ENCODE measurements around the gene COBL. TPM values are rescaled to one million over a fixed set of nuclear protein-coding genes. Genes with fewer than 3 reads are reported as not detected.

The COBL gene
- total RNA-seq, 3 donors from 2014 or later (not counting 1 experiment from before 2014, with no cell fraction given): not detected

GRCh38 chr7:50980411-50980810 is 336.2 kb downstream of the COBL start:
- no peak overlapping the region for H3K4me3 ChIP-seq (ENCODE audit: low read length)
- no peak overlapping the region for H3K27ac Mint-ChIP-seq
- no peaks in the 10 kb centered on the region for H3K36me3 ChIP-seq (ENCODE audit: control insufficient read depth, insufficient read depth, low read length)
- no peaks in the 10 kb centered on the region for H3K36me3 Mint-ChIP-seq
- H3K4me1 ChIP-seq (ENCODE audit: control insufficient read depth, insufficient read depth, low read length): no peaks in the 10 kb centered on the region
- H3K27ac ChIP-seq (ENCODE audit: low read length): no peak overlapping the region
- no peaks in the 10 kb centered on the region for H3K4me1 Mint-ChIP-seq
- H3K4me3 Mint-ChIP-seq: no peak overlapping the region
- H3K27me3 Mint-ChIP-seq (ENCODE audit: low read depth in 2 of 2): no peaks in the 10 kb centered on the region
- no peaks in the 10 kb centered on the region for H3K9me3 ChIP-seq (ENCODE audit: control insufficient read depth, insufficient read depth, low read length)
- no peak for TF ChIP-seq CTCF (IDR thresholded peaks at IDR 0.05)
- no peaks in the 10 kb centered on the region for H3K27me3 ChIP-seq (ENCODE audit: control insufficient read depth, insufficient read depth, low read length)
- DNase-seq: no peak
- peaks cover 0 to 2% of the 10 kb centered on the region in 2 donors for H3K9me3 Mint-ChIP-seq
- intact Hi-C loops (cut with micrococcal nuclease): no loop called here
- 100% methylated on average over 2 of the region's 3 CpGs for WGBS (ENCODE audit: insufficient coverage)
- no peak for ATAC-seq

DNA sequence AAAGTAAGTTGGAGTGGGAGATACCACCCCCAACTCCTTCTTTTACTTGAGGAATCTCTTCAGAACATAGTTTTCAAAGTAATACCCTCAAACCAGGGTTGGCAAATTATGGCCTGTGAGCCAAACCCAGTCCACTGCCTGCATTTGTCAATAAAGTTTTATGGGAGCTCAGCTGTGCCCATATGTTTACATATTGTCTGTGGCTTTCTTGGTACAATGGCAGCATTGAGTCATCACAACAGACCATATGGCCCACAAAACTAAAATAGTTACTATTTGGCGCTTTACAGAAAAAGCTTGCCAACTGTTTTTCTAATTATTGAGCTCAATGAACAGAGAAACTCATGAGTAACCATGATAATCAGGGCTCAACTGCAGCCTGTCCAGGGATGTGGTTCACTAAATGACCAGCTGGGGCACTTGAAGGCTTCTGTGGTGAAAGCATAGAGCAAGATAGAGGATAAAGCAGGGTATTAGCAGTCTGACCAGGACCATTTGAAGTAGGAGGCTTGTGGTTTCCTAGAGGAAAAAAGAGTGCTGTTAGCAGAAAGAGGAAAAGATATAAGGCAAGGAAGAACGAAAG is 337.9 kb downstream of the COBL start:
- H3K27ac ChIP-seq (ENCODE audit: low read length): no peak overlapping the region
- TF ChIP-seq CTCF (IDR thresholded peaks at IDR 0.05): no peak
- Mint-ChIP-seq H3K9me3 (peaks cover 0 to 2% of the 10 kb centered on the region in 2 donors), H3K4me3 (no peak overlapping the region), H3K27me3 (ENCODE audit: low read depth in 2 of 2) (no peaks in the 10 kb centered on the region), H3K27ac (no peak overlapping the region), H3K4me1 (peaks cover 0 to 6% of the 10 kb centered on the region in 2 donors), H3K36me3 (no peaks in the 10 kb centered on the region)
- ATAC-seq (no peak), DNase-seq (no peak)
- H3K4me3 ChIP-seq (ENCODE audit: low read length): no peak overlapping the region
- H3K36me3 ChIP-seq (ENCODE audit: control insufficient read depth, insufficient read depth, low read length): no peaks in the 10 kb centered on the region
- intact Hi-C loops (cut with micrococcal nuclease): no loop called here
- 95% methylated on average over 1 of the region's 2 CpGs for WGBS (ENCODE audit: insufficient coverage)
- H3K4me1 ChIP-seq (ENCODE audit: control insufficient read depth, insufficient read depth, low read length): no peaks in the 10 kb centered on the region
- no peaks in the 10 kb centered on the region for H3K27me3 ChIP-seq (ENCODE audit: control insufficient read depth, insufficient read depth, low read length)
- no peaks in the 10 kb centered on the region for H3K9me3 ChIP-seq (ENCODE audit: control insufficient read depth, insufficient read depth, low read length)

- no peak overlapping the region for H3K27ac ChIP-seq (ENCODE audit: low read length)
- H3K4me1 ChIP-seq (ENCODE audit: control insufficient read depth, insufficient read depth, low read length): no peaks in the 10 kb centered on the region
- Mint-ChIP-seq H3K4me1 (peaks cover 0 to 8% of the 10 kb centered on the region in 2 donors), H3K27me3 (ENCODE audit: low read depth in 2 of 2) (no peaks in the 10 kb centered on the region), H3K36me3 (no peaks in the 10 kb centered on the region), H3K4me3 (no peak overlapping the region), H3K9me3 (peaks cover 0 to 2% of the 10 kb centered on the region in 2 donors), H3K27ac (no peak overlapping the region)
- no peak for TF ChIP-seq CTCF (IDR thresholded peaks at IDR 0.05)
- H3K27me3 ChIP-seq (ENCODE audit: control insufficient read depth, insufficient read depth, low read length): no peaks in the 10 kb centered on the region
- intact Hi-C loops (cut with micrococcal nuclease): no loop called here
- no peaks in the 10 kb centered on the region for H3K36me3 ChIP-seq (ENCODE audit: control insufficient read depth, insufficient read depth, low read length)
- 88% methylated on average over 1 of the region's 1 CpG for WGBS (ENCODE audit: insufficient coverage)
- H3K9me3 ChIP-seq (ENCODE audit: control insufficient read depth, insufficient read depth, low read length): no peaks in the 10 kb centered on the region
- DNase-seq (no peak), ATAC-seq (no peak)
- H3K4me3 ChIP-seq (ENCODE audit: low read length): no peak overlapping the region
Measured at GRCh38 chr7:50977421-50977820, 339.2 kb downstream of the COBL start.

GRCh38 chr7:50976064-50976463 is 340.5 kb downstream of the COBL start:
- H3K9me3 ChIP-seq (ENCODE audit: control insufficient read depth, insufficient read depth, low read length): no peaks in the 10 kb centered on the region
- no peaks in the 10 kb centered on the region for H3K27me3 ChIP-seq (ENCODE audit: control insufficient read depth, insufficient read depth, low read length)
- no peak for DNase-seq
- 100% methylated on average over 1 of the region's 4 CpGs for WGBS (ENCODE audit: insufficient coverage)
- H3K4me1 ChIP-seq (ENCODE audit: control insufficient read depth, insufficient read depth, low read length): no peaks in the 10 kb centered on the region
- no peak overlapping the region for H3K27ac Mint-ChIP-seq
- H3K27me3 Mint-ChIP-seq (ENCODE audit: low read depth in 2 of 2): no peaks in the 10 kb centered on the region
- no peak overlapping the region for H3K4me3 Mint-ChIP-seq
- no peak for TF ChIP-seq CTCF (IDR thresholded peaks at IDR 0.05)
- H3K9me3 Mint-ChIP-seq: peaks cover 0 to 2% of the 10 kb centered on the region in 2 donors
- no peaks in the 10 kb centered on the region for H3K36me3 ChIP-seq (ENCODE audit: control insufficient read depth, insufficient read depth, low read length)
- no peaks in the 10 kb centered on the region for H3K36me3 Mint-ChIP-seq
- H3K4me3 ChIP-seq (ENCODE audit: low read length): no peak overlapping the region
- intact Hi-C loops (cut with micrococcal nuclease): no loop called here
- no peak overlapping the region for H3K27ac ChIP-seq (ENCODE audit: low read length)
- no peak for ATAC-seq
- H3K4me1 Mint-ChIP-seq: peaks cover 0 to 8% of the 10 kb centered on the region in 2 donors

Measured in natural killer cell (primary cell).